Activated CD8-positive, alpha-beta memory T cell treated with anti-CD3 and anti-CD28 coated beads, Interleukin-2, amount 50 U/mL, for 24 hours (primary cell): ENCODE measurements around the gene ERCC8.

Experiments used
- DNase-seq: peaks from one replicate; pipeline ENCODE4 v3.0.0-alpha.2; 2020; ENCODE audit errors: extremely low read depth

Gene ERCC8

DNA sequence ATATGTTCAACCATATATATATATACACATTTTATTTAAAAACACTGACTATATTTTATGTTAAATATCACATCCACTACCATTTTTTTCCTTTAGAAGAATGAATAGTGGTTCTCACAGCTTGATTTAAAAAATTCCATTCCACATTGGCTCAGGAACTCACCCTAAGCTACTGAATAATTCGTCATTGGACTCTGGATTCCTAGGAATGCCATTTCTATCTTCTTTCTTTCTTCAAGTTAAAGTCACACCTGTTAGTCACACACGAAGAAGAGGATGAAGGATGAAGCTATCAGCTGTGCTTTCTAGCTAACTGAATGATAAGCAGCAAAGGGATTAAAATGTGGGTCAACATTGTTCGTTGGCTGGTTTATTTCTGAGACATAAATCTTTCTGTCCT, 108.7 kb downstream of the ERCC8 start:
- DNase-seq: no peak

DNA sequence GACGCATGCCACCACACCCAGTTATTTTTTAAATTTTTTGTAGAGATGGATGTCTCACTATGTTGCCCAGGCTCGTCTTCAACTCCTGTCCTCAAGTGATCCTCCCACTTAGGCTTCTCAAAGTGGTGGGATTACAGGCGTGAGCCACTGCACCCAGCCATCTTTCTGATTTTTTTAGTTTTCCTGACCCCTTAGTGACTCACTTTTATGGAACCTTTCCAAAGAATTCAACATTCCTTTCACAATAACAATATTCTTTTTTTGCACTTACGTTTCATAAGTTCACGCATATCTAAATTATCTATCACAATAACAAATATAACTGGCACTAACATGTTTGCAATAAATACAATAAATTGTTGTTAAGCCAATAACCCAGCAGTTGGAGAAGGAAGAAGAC, 109.3 kb downstream of the ERCC8 start:
- no peak for DNase-seq

DNA sequence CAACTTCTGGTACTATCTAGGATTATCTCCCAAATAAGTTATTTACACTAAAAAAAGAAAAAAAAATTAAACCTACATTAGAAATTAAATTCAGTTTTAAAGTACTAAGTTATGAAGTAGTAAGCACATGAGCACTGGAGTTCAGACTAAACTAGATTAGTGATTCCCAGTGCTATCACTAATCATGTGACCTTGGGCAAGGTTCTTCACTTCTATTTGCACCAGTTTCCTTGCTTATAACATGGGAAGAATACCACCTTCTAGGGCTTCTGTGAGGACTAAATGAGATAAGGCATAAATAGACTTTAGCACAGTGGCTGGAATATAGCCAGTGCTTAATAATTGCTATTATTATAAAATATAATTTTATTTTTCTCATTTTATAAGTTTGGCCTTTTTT, 111.3 kb downstream of the ERCC8 start:
- DNase-seq: no peak

DNA sequence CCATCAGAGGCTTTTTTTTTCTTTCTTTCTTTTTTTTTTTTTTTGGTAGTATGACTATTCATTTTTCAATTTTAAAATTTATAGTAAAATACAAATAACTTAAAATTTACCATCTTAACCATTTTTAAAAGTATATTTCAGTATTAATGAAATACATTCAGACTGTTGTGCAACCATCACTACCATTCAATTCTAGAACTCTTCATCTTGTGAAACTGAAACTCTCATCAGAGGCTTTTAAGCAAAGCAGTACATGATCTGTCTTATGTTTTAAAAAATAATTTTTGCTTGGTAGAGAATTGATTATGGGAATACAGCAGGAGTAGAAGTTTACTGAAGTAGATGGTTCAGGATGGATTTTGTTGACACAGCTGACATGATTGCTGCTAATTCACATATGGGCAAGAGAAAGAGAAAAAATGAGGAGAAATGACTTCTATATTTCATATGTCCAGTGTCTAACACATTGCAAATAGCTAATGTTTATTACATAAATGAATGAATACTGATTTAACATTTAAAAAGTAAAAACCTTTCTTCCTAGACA, 114.2 kb downstream of the ERCC8 start:
- no peak for DNase-seq

DNA sequence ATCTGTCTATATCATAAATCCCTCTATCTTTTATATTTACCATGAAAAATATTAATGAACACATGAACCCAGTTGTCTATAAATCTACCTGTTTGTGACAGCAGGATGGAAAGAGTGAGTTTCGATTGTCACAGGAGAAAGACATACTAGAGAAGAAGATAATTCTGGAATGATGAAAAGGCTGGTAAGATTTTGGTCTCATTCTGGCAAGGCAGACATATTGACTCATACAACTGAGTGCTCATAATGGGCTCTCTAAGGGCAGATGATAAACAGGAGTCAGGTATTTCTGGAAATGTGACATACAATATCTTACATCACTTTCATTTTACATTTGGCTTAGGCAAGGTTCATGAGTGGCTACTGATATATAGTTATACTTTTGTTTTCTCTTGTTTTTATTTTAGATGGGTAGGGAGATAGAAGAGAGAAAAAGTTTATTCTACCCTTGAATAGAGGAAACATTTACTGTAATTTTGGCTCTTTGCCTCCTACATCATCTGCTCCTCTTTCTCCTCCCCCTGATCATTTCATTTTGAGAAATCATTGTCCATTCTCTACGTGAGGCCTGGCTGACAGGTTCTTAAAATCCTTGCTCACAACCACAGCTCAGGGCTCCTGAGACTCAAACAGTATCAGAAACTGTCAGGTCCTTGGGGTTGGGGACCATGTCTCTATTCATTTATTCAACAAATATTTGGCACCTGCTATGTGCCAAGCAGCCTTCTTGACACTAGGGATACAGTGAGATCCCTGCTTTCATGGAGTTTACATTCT, 115.2 kb downstream of the ERCC8 start:
- DNase-seq: no peak

DNA sequence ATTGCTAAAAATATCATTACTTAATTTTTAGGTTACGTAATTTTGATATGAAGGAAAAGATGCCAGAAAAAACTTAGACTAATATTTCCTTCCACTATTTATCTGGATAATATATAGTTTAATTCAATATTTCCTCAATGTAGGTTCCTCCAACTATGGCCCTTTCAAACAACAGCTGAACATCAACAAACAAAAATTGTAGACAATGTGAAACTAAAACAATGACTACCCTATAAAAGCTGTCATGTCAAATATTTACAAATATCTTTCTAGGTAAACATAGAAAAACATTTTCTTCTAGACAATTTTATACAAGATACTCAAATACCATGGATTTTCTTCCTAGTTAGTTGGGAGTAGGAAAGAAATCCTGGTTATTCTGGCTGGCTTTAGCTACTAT, 117.7 kb downstream of the ERCC8 start:
- DNase-seq: no peak

DNA sequence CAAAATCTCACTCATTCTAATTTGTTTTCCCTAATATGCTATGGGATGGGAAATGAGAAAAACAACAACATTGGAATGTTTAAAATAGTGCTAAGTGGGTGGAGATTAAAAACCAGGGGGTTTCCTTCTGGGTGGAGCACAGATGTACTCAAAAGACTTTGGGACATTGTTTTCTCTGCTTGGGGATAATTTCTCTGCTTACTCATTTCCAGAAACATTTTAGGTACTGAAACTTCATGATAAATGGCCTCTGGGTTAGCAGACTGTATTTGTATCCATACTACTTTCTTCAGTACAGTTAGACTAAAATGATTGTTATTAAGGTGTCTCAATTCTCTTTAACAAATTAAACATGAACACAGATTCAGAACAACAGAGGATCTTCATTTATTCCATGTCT, 118.2 kb downstream of the ERCC8 start:
- DNase-seq: no peak
